ENCODE measurements around the gene PSAP. TPM values are rescaled to one million over a fixed set of nuclear protein-coding genes. Genes with fewer than 3 reads are reported as not detected.

Gene PSAP
- total RNA-seq, result 426 TPM

DNA sequence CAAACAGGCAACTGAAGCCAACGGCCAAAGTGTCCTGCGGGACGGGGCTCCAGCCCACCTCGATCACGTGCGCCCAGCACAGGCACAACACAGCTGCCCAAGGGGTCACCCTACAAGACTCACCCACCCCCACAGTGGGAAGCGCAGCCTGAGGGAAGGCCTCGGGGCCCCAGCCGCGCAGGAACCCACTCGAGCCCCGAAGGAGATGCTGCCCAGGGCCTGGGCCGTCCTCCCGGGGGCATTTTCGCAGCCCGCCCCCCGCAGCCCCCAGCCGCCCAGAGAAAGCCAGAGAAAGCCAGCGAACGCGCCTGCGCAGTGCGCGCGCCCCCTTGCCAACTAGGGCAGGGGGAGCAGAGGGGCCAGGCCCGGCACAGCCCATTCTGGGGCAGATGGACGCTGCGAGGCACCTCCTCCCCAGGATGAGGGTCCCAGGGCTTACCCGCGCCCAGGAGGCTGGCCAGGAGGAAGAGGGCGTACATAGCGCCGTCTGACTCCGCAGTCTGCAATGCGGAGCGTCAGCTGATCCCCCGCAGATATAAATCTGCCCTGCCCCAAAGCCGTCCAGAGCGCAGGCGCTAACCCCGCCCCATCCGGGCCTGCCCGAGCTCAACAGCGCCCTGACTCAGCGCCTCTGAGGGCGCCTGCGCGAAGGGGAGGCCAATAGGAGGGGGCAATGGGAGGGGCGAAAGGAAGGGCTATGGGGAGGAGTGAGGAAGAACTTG, at the start of gene PSAP:
Gene PSAP, minus strand, starts transcription at position 509 of the 722 bp plus-strand sequence. Its CDS starts 30 bp downstream, at position 479.

GRCh38 chr10:71773221-71773971, 77.7 kb downstream of the PSAP start, which contains the start of gene VSIR:
Gene VSIR (minus strand): TSS chr10:71773520. CDS start chr10:71773439, 81 bp downstream.

Small RNA genes within 50 kb of the gene (small RNA-seq; reads per million reads assigned to genes)
- gene MIR7152 (ENCODE audit: low replicate concordance) (0.09 reads per million), gene RNU7-38P (ENCODE audit: low replicate concordance) (not detected)

Other genes starting within 250 kb of the PSAP start
- gene C10orf105, start 131.5 kb downstream of the PSAP start, total RNA-seq, result 0.31 TPM
- 2.5 TPM for gene VSIR, start 77.7 kb downstream of the PSAP start, total RNA-seq
- 7.8 TPM for gene CHST3, start 113.1 kb upstream of the PSAP start, total RNA-seq
- gene SPOCK2, start 237.3 kb upstream of the PSAP start, total RNA-seq, result 18.5 TPM